NT2/D1 (cell line): ENCODE measurements around the gene VAMP5.

ENCODE experiments used
- SUZ12 ChIP-seq: IDR thresholded peaks from 2 replicates; pipeline ENCODE4 v1.6.1; 2011; ENCODE audit not compliant: insufficient read length, insufficient read depth; ENCODE audit errors: extremely low read depth
- YY1 ChIP-seq: IDR thresholded peaks from 2 replicates; pipeline ENCODE4 v1.6.1; 2011; ENCODE audit not compliant: insufficient read length, insufficient read depth
- ZNF274 ChIP-seq: IDR thresholded peaks from 2 replicates; pipeline ENCODE4 v1.6.1; 2011; ENCODE audit warnings: mild to moderate bottlenecking, low read depth, low read length

- no peak for TF ChIP-seq ZNF274
- no peak for TF ChIP-seq YY1
- TF ChIP-seq SUZ12: no peak
These were observed 888 bp downstream of the VAMP5 start for GRCh38 chr2:85584857-85585780.
